Thyroid gland (tissue), 4 donors: ENCODE results near the gene ITGA2B.

Source experiments
- CTCF ChIP-seq, 6 experiments: fragments of 200-600 bp in 3 of 6; fragments of 450-650 bp in 3 of 6; sonication (generic) in 3 of 6; IDR thresholded peaks; one replicate each; pipeline ENCODE4 v1.5.1; 2016 to 2019; ENCODE audit warnings: antibody characterized with exemption in 6 of 6, mild to moderate bottlenecking in 2 of 6, inconsistent platforms in 1 of 6, moderate library complexity in 1 of 6
- POLR2A ChIP-seq, 2 donors: fragments of 450-650 bp; IDR thresholded peaks; one replicate each; pipeline ENCODE4 v1.6.1; 2017; ENCODE audit warnings: antibody characterized with exemption in 2 of 2, mild to moderate bottlenecking in 2 of 2, moderate library complexity in 1 of 2

GRCh38 chr17:44376124-44376523, 13.3 kb downstream of the ITGA2B start:
- no peak for TF ChIP-seq POLR2A (IDR thresholded peaks at IDR 0.05)
- peak in 3 of 6 experiments; percentile 33 to 43 (median 33) for TF ChIP-seq CTCF (IDR thresholded peaks at IDR 0.05)
